ENCODE data around the gene PCP4. TPM values are rescaled to one million over a fixed set of nuclear protein-coding genes. Genes with fewer than 3 reads are reported as not detected.

Gene PCP4
- total RNA-seq, 1 donor from 2014 or later = 5.4 TPM

- TF ChIP-seq, protein P1, sequence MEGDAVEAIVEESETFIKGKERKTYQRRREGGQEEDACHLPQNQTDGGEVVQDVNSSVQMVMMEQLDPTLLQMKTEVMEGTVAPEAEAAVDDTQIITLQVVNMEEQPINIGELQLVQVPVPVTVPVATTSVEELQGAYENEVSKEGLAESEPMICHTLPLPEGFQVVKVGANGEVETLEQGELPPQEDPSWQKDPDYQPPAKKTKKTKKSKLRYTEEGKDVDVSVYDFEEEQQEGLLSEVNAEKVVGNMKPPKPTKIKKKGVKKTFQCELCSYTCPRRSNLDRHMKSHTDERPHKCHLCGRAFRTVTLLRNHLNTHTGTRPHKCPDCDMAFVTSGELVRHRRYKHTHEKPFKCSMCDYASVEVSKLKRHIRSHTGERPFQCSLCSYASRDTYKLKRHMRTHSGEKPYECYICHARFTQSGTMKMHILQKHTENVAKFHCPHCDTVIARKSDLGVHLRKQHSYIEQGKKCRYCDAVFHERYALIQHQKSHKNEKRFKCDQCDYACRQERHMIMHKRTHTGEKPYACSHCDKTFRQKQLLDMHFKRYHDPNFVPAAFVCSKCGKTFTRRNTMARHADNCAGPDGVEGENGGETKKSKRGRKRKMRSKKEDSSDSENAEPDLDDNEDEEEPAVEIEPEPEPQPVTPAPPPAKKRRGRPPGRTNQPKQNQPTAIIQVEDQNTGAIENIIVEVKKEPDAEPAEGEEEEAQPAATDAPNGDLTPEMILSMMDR (IDR thresholded peaks at IDR 0.05; ENCODE audit: borderline replicate concordance) = no peak
- no peak for DNase-seq
- Histone ChIP-seq H3K9me3 (replicated peaks) (no peaks in the 10 kb centered on the region), H3K4me1 (no peaks in the 10 kb centered on the region), H3K27ac (replicated peaks) (no peak overlapping the region), H3K4me3 (no peak overlapping the region), H3K27me3 (ENCODE audit: low read depth) (no peaks in the 10 kb centered on the region), H3K36me3 (no peaks in the 10 kb centered on the region)
- intact Hi-C loops (cut with micrococcal nuclease) = no loop called here
These were observed 37.2 kb downstream of the PCP4 start for GRCh38 chr21:39904457-39904856.

GRCh38 chr21:39908265-39908923 lies 41.2 kb downstream of the PCP4 start:
- H3K4me1 ChIP-seq = no peaks in the 10 kb centered on the region
- H3K27ac ChIP-seq (replicated peaks) = no peak overlapping the region
- H3K4me3 ChIP-seq = no peak overlapping the region
- intact Hi-C loops (cut with micrococcal nuclease) = no loop called here
- TF ChIP-seq, protein P1 (IDR thresholded peaks at IDR 0.05; ENCODE audit: borderline replicate concordance) = no peak
- no peaks in the 10 kb centered on the region for H3K36me3 ChIP-seq
- no peaks in the 10 kb centered on the region for H3K9me3 ChIP-seq (replicated peaks)
- DNase-seq = no peak
- no peaks in the 10 kb centered on the region for H3K27me3 ChIP-seq (ENCODE audit: low read depth)

- intact Hi-C loops (cut with micrococcal nuclease) = no loop called here
- no peak for DNase-seq
- TF ChIP-seq, protein P1 (IDR thresholded peaks at IDR 0.05; ENCODE audit: borderline replicate concordance) = peak; percentile 19
- Histone ChIP-seq H3K27ac (replicated peaks) (no peak overlapping the region), H3K4me1 (no peaks in the 10 kb centered on the region), H3K27me3 (ENCODE audit: low read depth) (no peaks in the 10 kb centered on the region), H3K36me3 (no peaks in the 10 kb centered on the region), H3K4me3 (no peak overlapping the region), H3K9me3 (replicated peaks) (no peaks in the 10 kb centered on the region)
These were observed 44.3 kb downstream of the PCP4 start for GRCh38 chr21:39911286-39912199.

DNA sequence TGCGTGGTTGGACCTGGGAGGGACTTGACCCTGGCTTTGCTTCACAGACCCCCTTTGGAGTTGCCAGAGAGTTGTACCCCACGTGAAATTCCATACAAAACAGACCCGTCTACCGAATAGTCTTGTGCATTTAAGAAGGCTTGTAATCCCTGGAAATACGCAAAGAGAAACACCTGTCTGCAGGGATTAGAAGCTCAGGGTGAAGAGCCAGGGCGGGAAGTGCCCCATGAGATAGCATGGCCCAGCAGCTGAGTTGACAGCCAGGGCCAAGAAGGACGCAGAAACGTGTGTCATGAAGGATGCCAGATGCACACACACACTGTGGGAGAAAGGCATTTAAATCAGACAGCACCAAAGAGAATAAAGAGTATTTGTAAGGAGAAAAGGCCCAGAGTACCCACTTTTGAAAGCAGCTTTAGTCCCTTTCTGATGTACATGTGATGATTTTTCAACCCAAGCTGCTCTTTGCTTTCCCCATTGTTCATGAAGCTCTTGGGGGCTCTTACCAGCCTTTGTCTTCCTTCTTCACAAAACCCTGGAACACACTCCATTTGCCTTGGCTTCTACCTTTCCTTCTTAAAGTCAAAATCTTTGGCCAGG lies 46.6 kb downstream of the PCP4 start:
- no peaks in the 10 kb centered on the region for H3K27me3 ChIP-seq (ENCODE audit: low read depth)
- no peak overlapping the region for H3K27ac ChIP-seq (replicated peaks)
- TF ChIP-seq, protein P1 (IDR thresholded peaks at IDR 0.05; ENCODE audit: borderline replicate concordance) = no peak
- H3K4me1 ChIP-seq = no peaks in the 10 kb centered on the region
- no peak for DNase-seq
- no peak overlapping the region for H3K4me3 ChIP-seq
- no peaks in the 10 kb centered on the region for H3K36me3 ChIP-seq
- H3K9me3 ChIP-seq (replicated peaks) = no peaks in the 10 kb centered on the region
- intact Hi-C loops (cut with micrococcal nuclease) = no loop called here

DNA sequence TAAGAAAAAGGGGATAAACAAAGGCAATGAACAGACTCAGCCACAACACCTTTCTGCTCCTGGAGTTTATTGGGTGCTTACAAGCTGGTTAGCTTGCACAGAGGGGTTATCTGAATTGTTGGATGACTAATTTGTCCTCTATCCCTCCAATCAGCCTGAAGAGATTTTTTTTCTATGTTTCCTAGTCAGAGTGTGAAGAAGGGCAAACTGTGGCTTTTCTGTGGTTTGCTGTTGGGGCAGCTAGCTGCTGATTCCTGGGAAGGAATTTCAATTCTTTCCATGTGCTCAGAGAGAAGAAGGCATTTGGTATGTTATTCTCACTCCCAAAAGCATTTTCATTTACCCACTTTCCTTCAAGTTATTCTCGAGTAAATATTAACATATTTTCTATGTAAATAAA lies 48.6 kb downstream of the PCP4 start:
- Histone ChIP-seq H3K27ac (replicated peaks) (no peak overlapping the region), H3K9me3 (replicated peaks) (no peaks in the 10 kb centered on the region), H3K27me3 (ENCODE audit: low read depth) (no peaks in the 10 kb centered on the region), H3K36me3 (no peaks in the 10 kb centered on the region), H3K4me3 (no peak overlapping the region), H3K4me1 (no peaks in the 10 kb centered on the region)
- TF ChIP-seq, protein P1 (IDR thresholded peaks at IDR 0.05; ENCODE audit: borderline replicate concordance) = no peak
- no peak for DNase-seq
- intact Hi-C loops (cut with micrococcal nuclease) = no loop called here
